ENCODE data around the gene ZNF217.
"Not testable (repeated sequence)": the region's sequence is repeated elsewhere in the genome, so short reads cannot be mapped to it uniquely, and the experiment has no call there.

Gene ZNF217

GRCh38 chr20:53621482-53622246 is 28.0 kb upstream of the ZNF217 start:
- FAIRE-seq, result no peak

GRCh38 chr20:53618490-53619000 is 24.9 kb upstream of the ZNF217 start:
- FAIRE-seq, result not testable (repeated sequence)

GRCh38 chr20:53617791-53618489 is 24.3 kb upstream of the ZNF217 start:
- FAIRE-seq, result no peak

- not testable (repeated sequence) for FAIRE-seq
Measured at GRCh38 chr20:53616489-53616888, 22.9 kb upstream of the ZNF217 start.

- FAIRE-seq, result no peak
Measured at GRCh38 chr20:53613748-53614147, 20.1 kb upstream of the ZNF217 start.

- FAIRE-seq, result not testable (repeated sequence)
Measured at GRCh38 chr20:53612289-53612688, 18.6 kb upstream of the ZNF217 start.

DNA sequence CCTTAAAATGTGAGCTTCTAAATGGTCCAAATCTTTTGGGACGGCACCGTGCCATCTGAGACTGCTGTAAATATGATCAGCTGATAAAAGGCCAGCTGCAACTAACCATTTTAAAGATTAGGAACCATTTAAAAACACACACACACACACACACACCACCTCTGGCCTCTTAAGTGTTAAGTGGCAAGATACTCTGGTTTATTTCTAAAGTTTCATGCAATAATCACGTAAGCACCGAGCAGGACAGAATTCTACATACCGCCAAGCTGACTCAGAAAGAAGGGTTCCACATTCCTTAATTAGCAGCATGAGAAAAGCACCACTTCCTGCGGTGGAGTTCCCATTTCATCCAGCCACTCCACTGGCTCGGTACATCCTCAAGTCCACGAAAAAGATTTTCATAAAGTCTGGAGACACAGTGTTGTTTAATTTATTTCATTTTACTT is 17.8 kb upstream of the ZNF217 start:
- no peak for FAIRE-seq

GRCh38 chr20:53609491-53610445 is 16.1 kb upstream of the ZNF217 start:
- no peak for FAIRE-seq

- no peak for FAIRE-seq
Measured at GRCh38 chr20:53608456-53609452, 15.1 kb upstream of the ZNF217 start.

GRCh38 chr20:53608071-53608455 is 14.4 kb upstream of the ZNF217 start:
- no peak for FAIRE-seq

DNA sequence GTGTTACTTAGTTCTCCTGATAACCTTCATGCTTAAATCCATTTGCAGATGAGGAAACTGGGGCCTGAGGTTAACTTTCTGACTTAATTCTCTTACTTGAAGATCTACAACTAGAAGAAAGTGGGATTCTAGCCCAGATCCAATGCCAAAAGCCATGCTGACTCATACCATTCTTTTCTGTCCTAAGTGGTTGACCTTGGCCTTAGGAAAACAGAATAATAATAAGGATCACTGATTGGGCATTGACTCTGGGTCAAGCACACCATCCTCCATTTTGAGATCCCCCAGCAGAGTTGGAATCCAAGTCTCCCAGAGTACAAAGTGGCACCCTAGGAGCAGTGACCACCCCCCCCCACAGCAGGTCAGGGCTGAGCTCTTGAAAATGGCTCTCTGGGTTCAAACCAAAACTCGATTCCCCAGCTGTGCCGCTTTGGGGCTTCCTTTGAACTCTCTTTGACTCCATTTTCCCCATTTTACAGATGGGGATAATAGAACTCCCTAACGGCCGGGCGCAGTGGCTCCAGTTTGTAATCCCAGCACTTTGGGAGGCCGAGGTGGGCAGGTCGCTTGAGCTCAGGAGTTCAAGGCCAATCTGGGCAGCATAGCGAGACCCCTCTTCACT is 12.8 kb upstream of the ZNF217 start:
- no peak for FAIRE-seq

GRCh38 chr20:53605401-53605800 is 11.8 kb upstream of the ZNF217 start:
- not testable (repeated sequence) for FAIRE-seq

- not testable (repeated sequence) for FAIRE-seq
Measured at GRCh38 chr20:53604846-53605245, 11.2 kb upstream of the ZNF217 start.

DNA sequence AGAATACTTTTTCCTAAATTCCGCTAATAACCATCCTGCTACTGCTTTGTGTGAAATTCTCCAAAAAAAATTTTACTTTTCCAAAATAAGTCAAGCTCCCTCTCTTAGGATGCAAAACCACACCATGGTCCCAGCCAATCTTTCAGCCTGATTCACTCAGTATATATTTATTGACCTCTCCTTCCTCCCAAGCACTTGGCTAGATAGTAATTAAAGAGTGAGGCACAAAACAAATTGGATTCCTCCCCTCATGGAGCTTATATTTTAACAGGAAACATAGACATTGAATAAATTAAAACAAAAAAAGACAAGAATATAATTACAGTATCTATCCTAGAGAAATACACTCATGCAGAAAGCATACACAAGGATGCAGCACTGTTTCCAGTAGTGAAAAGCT is 9.0 kb upstream of the ZNF217 start:
- no peak for FAIRE-seq

DNA sequence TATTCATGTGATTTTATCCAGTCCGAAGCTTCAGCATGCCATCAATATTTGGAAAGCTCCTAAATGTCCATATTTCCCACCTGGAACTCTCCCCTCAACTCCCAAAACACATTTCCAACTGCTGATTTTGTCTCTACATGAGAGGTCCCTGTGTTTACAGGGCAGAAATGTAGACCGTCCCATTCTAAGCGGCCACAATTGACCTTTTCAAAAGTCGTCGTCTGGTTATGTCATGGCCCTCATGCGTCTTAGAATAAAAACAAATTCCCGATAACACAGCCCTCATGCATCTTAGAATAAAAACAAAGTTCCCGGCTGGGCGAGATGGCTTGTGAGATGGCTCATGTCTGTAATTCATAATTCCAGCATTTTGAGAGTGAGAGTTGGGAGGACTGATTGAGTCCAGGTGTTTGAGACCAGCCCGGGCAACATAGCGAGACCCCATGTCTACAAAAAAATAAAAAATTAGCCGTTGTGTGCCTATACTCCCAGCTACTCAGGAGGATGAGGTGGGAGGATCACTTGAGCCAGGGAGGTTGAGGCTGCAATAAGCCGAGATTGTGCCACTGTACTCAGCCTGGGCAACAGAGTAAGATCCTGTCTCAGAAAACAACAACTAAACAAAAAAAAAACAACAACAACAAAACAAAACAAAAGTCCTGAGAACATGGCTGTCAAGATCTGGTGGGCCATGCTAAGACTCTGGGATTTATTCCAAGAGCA is 6.4 kb upstream of the ZNF217 start:
- FAIRE-seq, result no peak

- no peak for FAIRE-seq
Measured at GRCh38 chr20:53599378-53599777, 5.7 kb upstream of the ZNF217 start.

DNA sequence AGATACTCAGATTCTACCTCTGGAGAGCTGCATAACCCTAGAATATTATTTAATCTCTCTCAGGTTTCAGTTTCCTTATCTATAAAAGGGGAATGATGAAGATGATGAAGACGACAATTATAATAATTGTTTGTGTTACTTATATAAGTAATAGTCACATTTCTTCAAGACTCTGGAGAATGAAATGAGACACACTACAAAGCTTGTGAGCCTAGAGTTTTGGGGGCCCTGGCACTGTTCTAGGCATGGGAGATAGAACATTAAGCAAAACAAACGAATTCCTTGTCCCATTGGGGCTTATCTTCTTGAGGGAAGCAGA is 5.4 kb upstream of the ZNF217 start:
- FAIRE-seq, result no peak

DNA sequence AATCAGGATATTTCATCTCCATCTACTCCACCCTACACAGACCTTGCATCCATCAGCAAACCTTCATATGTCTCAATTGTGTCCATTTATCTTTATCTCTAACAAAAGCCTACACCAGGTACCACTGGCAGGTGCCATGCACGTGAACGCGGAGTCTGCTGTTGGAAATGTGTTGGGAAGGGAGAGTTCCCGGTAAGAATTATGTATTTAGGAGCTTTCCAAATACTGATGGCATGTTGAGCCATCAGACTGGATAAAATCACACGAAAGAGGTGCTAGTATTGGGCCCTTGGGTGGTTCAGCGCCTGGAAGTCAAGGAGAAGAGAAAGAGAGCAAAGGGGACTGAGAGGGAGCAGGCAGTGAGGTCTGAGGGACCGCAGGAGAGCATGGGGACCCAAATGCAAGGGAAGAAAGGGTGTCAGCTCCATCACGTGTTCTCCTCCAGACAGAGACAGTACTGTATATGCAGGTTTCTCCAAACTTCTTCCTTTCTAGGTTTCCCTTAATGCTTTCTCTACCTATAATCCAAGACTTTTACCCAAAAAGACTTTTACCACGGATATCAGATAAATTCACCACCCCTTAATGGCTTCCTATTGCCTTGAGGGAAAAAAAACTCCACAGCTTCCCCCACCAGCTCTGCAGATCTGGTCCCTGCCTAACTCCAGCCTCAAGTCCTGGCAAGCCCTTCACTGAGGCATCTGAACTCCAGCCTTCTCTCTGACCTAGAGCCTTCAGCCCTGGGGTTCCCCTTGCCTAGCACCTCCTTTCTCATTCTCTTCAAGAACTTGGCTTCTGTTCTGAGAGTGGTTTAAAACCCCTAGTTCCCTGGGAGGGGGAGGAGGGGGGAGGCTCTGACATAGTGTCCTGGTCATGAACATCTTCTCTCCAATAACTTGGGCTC is 4.8 kb upstream of the ZNF217 start:
- no peak for FAIRE-seq

- no peak for FAIRE-seq
Measured at GRCh38 chr20:53597521-53598120, 4.0 kb upstream of the ZNF217 start.
